RKO (cell line): ENCODE measurements around the gene SYNPR.

ENCODE experiments used
- DNase-seq: peaks from one replicate; pipeline ENCODE4 v3.0.0-alpha.2; 2016; ENCODE audit warnings: low spot score

Gene SYNPR

GRCh38 chr3:63556401-63556800, 278.3 kb downstream of the SYNPR start:
- DNase-seq = no peak

GRCh38 chr3:63557912-63558311, 279.8 kb downstream of the SYNPR start:
- DNase-seq = no peak

- DNase-seq = no peak
Observed at GRCh38 chr3:63559884-63560283, 281.8 kb downstream of the SYNPR start.

GRCh38 chr3:63561879-63562278, 283.8 kb downstream of the SYNPR start:
- DNase-seq = no peak

GRCh38 chr3:63562323-63562722, 284.2 kb downstream of the SYNPR start:
- no peak for DNase-seq

- no peak for DNase-seq
Observed at GRCh38 chr3:63563572-63563971, 285.5 kb downstream of the SYNPR start.

- DNase-seq = no peak
Observed at GRCh38 chr3:63565220-63565619, 287.1 kb downstream of the SYNPR start.

- DNase-seq = no peak
Observed at GRCh38 chr3:63571682-63572081, 293.6 kb downstream of the SYNPR start.

- no peak for DNase-seq
Observed at GRCh38 chr3:63576846-63577245, 298.7 kb downstream of the SYNPR start.

- DNase-seq = no peak
Observed at GRCh38 chr3:63578858-63579257, 300.8 kb downstream of the SYNPR start.

- no peak for DNase-seq
Observed at GRCh38 chr3:63580151-63580550, 302.0 kb downstream of the SYNPR start.

- no peak for DNase-seq
Observed at GRCh38 chr3:63582943-63583500, 304.9 kb downstream of the SYNPR start.

GRCh38 chr3:63584681-63585080, 306.6 kb downstream of the SYNPR start:
- DNase-seq = no peak

GRCh38 chr3:63585927-63586326, 307.8 kb downstream of the SYNPR start:
- no peak for DNase-seq

GRCh38 chr3:63588895-63589294, 310.8 kb downstream of the SYNPR start:
- DNase-seq = peak; percentile 11

GRCh38 chr3:63593779-63594178, 315.7 kb downstream of the SYNPR start:
- DNase-seq = no peak

- no peak for DNase-seq
Observed at GRCh38 chr3:63595221-63595620, 317.1 kb downstream of the SYNPR start.

GRCh38 chr3:63597019-63597418, 318.9 kb downstream of the SYNPR start:
- DNase-seq = no peak

GRCh38 chr3:63607716-63608115, 329.6 kb downstream of the SYNPR start:
- no peak for DNase-seq

- no peak for DNase-seq
Observed at GRCh38 chr3:63609408-63609807, 331.3 kb downstream of the SYNPR start.

GRCh38 chr3:63609834-63610233, 331.7 kb downstream of the SYNPR start:
- no peak for DNase-seq

GRCh38 chr3:63611382-63611781, 333.3 kb downstream of the SYNPR start:
- DNase-seq = no peak

- DNase-seq = no peak
Observed at GRCh38 chr3:63613561-63613960, 335.5 kb downstream of the SYNPR start.

- DNase-seq = no peak
Observed at GRCh38 chr3:63617391-63617790, 339.3 kb downstream of the SYNPR start.
